NCI-H146 (cell line): ENCODE data around the gene CAPN13.

Source experiments
- DNase-seq: peaks from one replicate; lab custom pipeline; 2025; lab: John Stamatoyannopoulos, UW

Gene CAPN13

GRCh38 chr2:30683236-30683956 lies 123.8 kb downstream of the CAPN13 start:
- no peak for DNase-seq

GRCh38 chr2:30681022-30681421 lies 126.2 kb downstream of the CAPN13 start:
- DNase-seq: no peak

DNA sequence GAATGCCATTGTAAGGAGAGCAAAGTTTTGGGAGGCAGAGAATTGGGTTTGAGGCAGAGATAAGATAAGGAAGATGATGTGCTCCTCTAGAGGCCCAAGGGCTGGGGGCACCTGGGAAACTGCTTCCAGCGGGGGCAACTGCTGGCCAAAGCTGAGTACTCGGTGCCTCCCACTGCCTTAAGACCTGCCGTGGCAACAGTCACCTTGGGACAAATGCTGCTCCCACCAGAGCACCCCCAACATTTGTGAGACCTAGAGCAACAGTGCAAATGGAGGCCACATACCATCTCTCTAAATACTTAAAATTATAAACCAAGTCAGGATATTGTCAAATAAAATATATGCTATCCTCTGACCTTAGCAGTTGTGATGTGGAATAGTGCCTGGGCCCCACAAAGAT lies 127.1 kb downstream of the CAPN13 start:
- no peak for DNase-seq

GRCh38 chr2:30679426-30680088 lies 127.7 kb downstream of the CAPN13 start:
- peak; percentile 27 for DNase-seq

- DNase-seq: no peak
Observed at GRCh38 chr2:30678410-30679137, 128.7 kb downstream of the CAPN13 start.

DNA sequence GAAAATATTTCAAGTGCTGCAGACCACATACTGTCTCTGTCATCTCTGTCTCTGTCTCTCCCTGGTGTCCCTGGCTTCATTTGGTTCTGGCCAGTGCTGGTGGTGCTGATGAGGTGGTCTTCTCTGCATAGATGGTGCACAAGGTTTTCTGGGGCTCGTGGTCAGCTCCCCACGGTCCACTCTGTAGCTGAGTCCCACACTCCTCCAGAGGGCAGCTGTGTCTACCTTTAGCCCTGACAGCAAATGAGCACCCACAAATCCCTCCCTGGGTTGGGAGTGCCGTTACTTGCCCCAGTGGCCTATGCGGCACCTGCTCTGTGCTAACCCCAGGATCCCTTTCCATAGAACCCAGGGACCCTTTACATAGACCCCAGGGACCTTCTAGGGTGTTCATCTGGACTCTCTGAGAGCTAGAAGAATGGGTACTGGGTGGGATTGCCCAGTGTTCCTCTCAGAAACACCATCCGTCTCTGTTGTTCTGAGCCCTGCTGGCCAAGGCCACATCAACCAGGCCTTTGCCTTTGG lies 129.3 kb downstream of the CAPN13 start:
- DNase-seq: no peak

DNA sequence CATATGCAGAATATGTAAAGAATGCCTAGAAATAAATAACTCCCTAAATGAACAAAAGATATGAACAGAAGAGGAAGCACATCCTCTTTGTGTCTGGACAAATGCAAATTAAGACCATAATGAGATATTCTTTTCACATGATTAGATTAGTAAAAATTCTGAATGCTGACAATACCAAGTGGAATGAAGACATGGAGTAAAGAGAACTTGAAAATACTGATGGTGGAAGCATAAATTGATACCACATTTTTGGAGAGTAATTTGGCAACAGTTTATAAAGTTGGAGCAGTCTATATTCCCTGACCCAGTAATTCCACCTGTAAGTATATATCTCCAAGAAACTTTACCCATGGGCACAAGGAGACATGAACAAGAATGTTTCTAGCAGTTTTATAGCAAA lies 130.0 kb downstream of the CAPN13 start:
- no peak for DNase-seq

DNA sequence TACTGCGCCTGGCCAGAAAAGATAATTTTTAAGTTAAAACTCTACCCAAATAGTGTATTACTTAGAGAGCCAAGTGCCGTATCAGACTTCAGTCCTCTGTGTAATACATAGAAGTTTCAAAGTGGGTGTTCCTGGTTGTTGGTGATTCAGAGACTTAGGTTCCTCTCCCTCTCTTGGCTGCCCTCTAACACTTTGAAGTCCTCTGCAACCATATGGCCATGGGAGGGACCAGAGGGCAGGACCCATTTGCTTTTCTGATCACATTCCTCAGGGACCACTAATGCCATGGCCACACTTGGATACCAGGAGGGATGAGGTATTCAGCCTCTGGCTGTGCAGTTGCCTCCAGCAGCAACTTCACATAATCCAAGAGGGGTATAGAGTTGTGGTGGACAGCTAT lies 131.5 kb downstream of the CAPN13 start:
- no peak for DNase-seq

DNA sequence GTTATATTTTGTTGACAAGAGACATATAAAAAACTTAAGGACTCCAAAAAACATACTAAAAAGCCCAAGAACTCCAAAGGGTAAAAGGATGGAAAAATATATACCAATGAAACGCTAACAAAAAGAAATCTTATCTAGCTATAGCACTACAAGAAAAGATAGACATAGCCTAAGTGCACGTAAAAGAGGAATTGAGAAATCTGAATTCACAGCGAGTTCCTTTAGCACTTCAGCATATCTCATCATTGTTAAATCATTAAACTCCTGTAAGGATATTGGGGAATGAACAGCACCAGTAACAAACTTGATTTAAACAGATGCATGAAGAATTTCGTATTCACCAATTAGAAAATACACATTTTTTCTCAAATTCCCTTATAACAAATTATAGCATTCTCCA lies 134.1 kb downstream of the CAPN13 start:
- DNase-seq: no peak
